Hematopoietic multipotent progenitor cell treated with erythropoietin and hydrocortisone succinate and interleukin-3 and kit ligand, for 15 days (in vitro differentiated cells): ENCODE data around the gene ZBTB22.
A peak's percentile ranks its signal among the peaks of the same experiment; 100 is the strongest.

ENCODE experiments used
- DNase-seq: peaks from one replicate; pipeline ENCODE4 v3.0.0-alpha.2; 2015; ENCODE audit warnings: low spot score

The ZBTB22 gene

GRCh38 chr6:33330736-33331135, 13.2 kb upstream of the ZBTB22 start:
- no peak for DNase-seq

GRCh38 chr6:33329058-33329457, 11.5 kb upstream of the ZBTB22 start:
- no peak for DNase-seq

- DNase-seq, result no peak
These were observed 6.6 kb upstream of the ZBTB22 start for GRCh38 chr6:33324125-33324524.

GRCh38 chr6:33323623-33323948, 6.0 kb upstream of the ZBTB22 start:
- no peak for DNase-seq

- no peak for DNase-seq
These were observed 3.7 kb upstream of the ZBTB22 start for GRCh38 chr6:33321227-33321626.

- DNase-seq, result no peak
These were observed 3.0 kb upstream of the ZBTB22 start for GRCh38 chr6:33320315-33321181.

- DNase-seq, result no peak
These were observed 2.4 kb upstream of the ZBTB22 start for GRCh38 chr6:33319939-33320314.

GRCh38 chr6:33318426-33319073, 1.0 kb upstream of the ZBTB22 start:
- DNase-seq, result no peak

- peak; percentile 80 for DNase-seq
These were observed 200 bp downstream of the ZBTB22 start for GRCh38 chr6:33317419-33317668.

GRCh38 chr6:33316603-33317418, 733 bp downstream of the ZBTB22 start:
- no peak for DNase-seq

- no peak for DNase-seq
These were observed 1.5 kb downstream of the ZBTB22 start for GRCh38 chr6:33315793-33316602.

- DNase-seq, result peak; percentile 59
These were observed 2.4 kb downstream of the ZBTB22 start for GRCh38 chr6:33314943-33315792.

GRCh38 chr6:33314515-33314942, 3.0 kb downstream of the ZBTB22 start:
- peak; percentile 58 for DNase-seq

- peak; percentile 77 for DNase-seq
These were observed 3.6 kb downstream of the ZBTB22 start, which contains the start of gene TAPBP for GRCh38 chr6:33313709-33314514. TSS of gene TAPBP (minus strand) at chr6:33314078. CDS start at chr6:33314041, 37 bp downstream.

- peak; percentile 23 for DNase-seq
These were observed 4.3 kb downstream of the ZBTB22 start for GRCh38 chr6:33313105-33313708.

GRCh38 chr6:33312361-33313104, 5.0 kb downstream of the ZBTB22 start:
- peak; percentile 70 for DNase-seq

GRCh38 chr6:33306356-33306755, 11.2 kb downstream of the ZBTB22 start:
- no peak for DNase-seq

GRCh38 chr6:33305052-33305451, 12.5 kb downstream of the ZBTB22 start:
- DNase-seq, result no peak

- no peak for DNase-seq
These were observed 13.3 kb downstream of the ZBTB22 start for GRCh38 chr6:33304216-33304615.
